IMR-90 (cell line): Measurements from ENCODE around the gene PCBP3. TPM values are rescaled to one million over a fixed set of nuclear protein-coding genes. Genes with fewer than 3 reads are reported as not detected.
A peak's percentile ranks its signal among the peaks of the same experiment; 100 is the strongest.

Experiments
- ATAC-seq: fragments of 200-7000 bp; cut with Tn5 transposase; 2 replicates; pipeline ENCODE4 v1.9.1; 2020; ENCODE audit warnings: low read depth, mild to moderate bottlenecking, moderate library complexity
- BruUV-seq: library from RNA; stranded (reverse); fragments of 400-500 nt; replicated peaks from 2 replicates; lab custom pipeline; 2021; lab: Mats Ljungman, UMichigan
- CTCF ChIA-PET: fragments of 300-600 bp; formaldehyde crosslinking; extraction: SDS; loops from one replicate; lab custom pipeline; 2021; ENCODE audit warnings: antibody characterized with exemption; lab: Yijun Ruan, JAX
- POLR2A ChIA-PET: fragments of 300-600 bp; sonication (Branson Sonifier 250); formaldehyde crosslinking; loops from one replicate; lab custom pipeline; 2022; ENCODE audit warnings: antibody characterized with exemption; ENCODE audit not compliant: unreplicated experiment; lab: Charles Lee
- DNase-seq: peaks from one replicate; pipeline ENCODE4 v3.0.0; 2013
- H2AFZ ChIP-seq: replicated peaks from 2 replicates; pipeline ENCODE3; 2013; ENCODE audit warnings: low read length, mild to moderate bottlenecking; ENCODE audit not compliant: poor library complexity
- H2AK5ac ChIP-seq: 2 replicates; pipeline ENCODE4 v1.6.1; 2013; ENCODE audit warnings: low read depth, low read length, inconsistent platforms
- H2AK9ac ChIP-seq: replicated peaks from 2 replicates; pipeline ENCODE3; 2013; ENCODE audit warnings: mild to moderate bottlenecking, low read depth, low read length, moderate library complexity; ENCODE audit not compliant: poor library complexity
- H2BK120ac ChIP-seq: 2 replicates; pipeline ENCODE4 v1.6.1; 2013; ENCODE audit warnings: low read depth, low read length, inconsistent platforms
- H2BK15ac ChIP-seq: 3 replicates; pipeline ENCODE4 v1.6.1; 2013; ENCODE audit warnings: low read depth, low read length, inconsistent platforms
- H2BK20ac ChIP-seq: 2 replicates; pipeline ENCODE4 v1.6.1; 2013; ENCODE audit warnings: low read depth, mild to moderate bottlenecking, inconsistent platforms, low read length, moderate library complexity
- H2BK5ac ChIP-seq: 2 replicates; pipeline ENCODE4 v1.6.1; 2013; ENCODE audit warnings: mild to moderate bottlenecking, low read depth, low read length, inconsistent platforms; ENCODE audit not compliant: poor library complexity, severe bottlenecking
- H3K14ac ChIP-seq: replicated peaks from 2 replicates; pipeline ENCODE4 v1.6.1; 2013; ENCODE audit warnings: low read depth, low read length, inconsistent platforms
- H3K18ac ChIP-seq: 2 replicates; pipeline ENCODE4 v1.6.1; 2013; ENCODE audit warnings: low read depth, low read length, control low read depth
- H3K23ac ChIP-seq: 2 replicates; pipeline ENCODE4 v1.6.1; 2013; ENCODE audit warnings: low read depth, low read length, inconsistent platforms
- H3K27ac ChIP-seq: 2 replicates; pipeline ENCODE4 v1.5.1; 2013; ENCODE audit warnings: mild to moderate bottlenecking, control low read depth, low read length; ENCODE audit not compliant: insufficient read depth
- H3K27me3 ChIP-seq: 2 replicates; pipeline ENCODE4 v1.6.1; 2013; ENCODE audit warnings: low read length; ENCODE audit not compliant: control insufficient read depth, insufficient read depth
- H3K36me3 ChIP-seq: 2 replicates; pipeline ENCODE4 v1.6.1; 2013; ENCODE audit warnings: low read length, mixed read lengths; ENCODE audit not compliant: control insufficient read depth, insufficient read depth
- H3K4ac ChIP-seq: 2 replicates; pipeline ENCODE4 v1.6.1; 2013; ENCODE audit warnings: low read depth, low read length, inconsistent platforms
- H3K4me1 ChIP-seq: 2 replicates; pipeline ENCODE4 v1.6.1; 2013; ENCODE audit warnings: low read length, mixed read lengths; ENCODE audit not compliant: control insufficient read depth, insufficient read depth
- H3K4me2 ChIP-seq: 2 replicates; pipeline ENCODE4 v1.6.1; 2013; ENCODE audit warnings: low read depth, mild to moderate bottlenecking, control low read depth, low read length, moderate library complexity
- H3K4me3 ChIP-seq: 2 replicates; pipeline ENCODE4 v1.5.1; 2013; ENCODE audit warnings: low read depth, mild to moderate bottlenecking, control low read depth, low read length, moderate library complexity; ENCODE audit not compliant: insufficient read depth
- H3K56ac ChIP-seq: 2 replicates; pipeline ENCODE4 v1.6.1; 2013; ENCODE audit warnings: low read length, inconsistent platforms; ENCODE audit not compliant: insufficient read depth; ENCODE audit errors: extremely low read depth
- H3K79me1 ChIP-seq, 2 experiments: 2 replicates each; pipeline ENCODE4 v1.6.1; 2013; ENCODE audit warnings: low read length in 2 of 2, inconsistent platforms in 1 of 2, low read depth in 1 of 2
- H3K9ac ChIP-seq: 2 replicates; pipeline ENCODE4 v1.6.1; 2013; ENCODE audit warnings: low read depth, low read length, control low read depth
- H3K9me1 ChIP-seq: 2 replicates; pipeline ENCODE4 v1.6.1; 2013; ENCODE audit warnings: low read length, inconsistent platforms; ENCODE audit not compliant: insufficient read depth
- H3K9me3 ChIP-seq: 2 replicates; pipeline ENCODE4 v1.6.1; 2013; ENCODE audit warnings: low read length; ENCODE audit not compliant: control insufficient read depth, insufficient read depth
- H4K20me1 ChIP-seq: 2 replicates; pipeline ENCODE4 v1.6.1; 2013; ENCODE audit warnings: low read length, inconsistent platforms; ENCODE audit not compliant: insufficient read depth
- H4K5ac ChIP-seq: 2 replicates; pipeline ENCODE4 v1.6.1; 2013; ENCODE audit warnings: mild to moderate bottlenecking, low read depth, low read length, control low read depth
- H4K8ac ChIP-seq, 2 experiments: 2 replicates each; pipeline ENCODE4 v1.6.1; 2013; ENCODE audit warnings: low read depth in 2 of 2, low read length in 2 of 2, control low read depth in 1 of 2, inconsistent platforms in 1 of 2
- H4K91ac ChIP-seq: 2 replicates; pipeline ENCODE4 v1.6.1; 2013; ENCODE audit warnings: low read depth, low read length, inconsistent platforms; ENCODE audit not compliant: insufficient read depth
- BHLHE40 ChIP-seq: fragments of 150-350 bp; IDR thresholded peaks from 2 replicates; pipeline ENCODE4 v1.6.1; 2016; ENCODE audit warnings: mild to moderate bottlenecking, low read depth, low read length
- CEBPB ChIP-seq: IDR thresholded peaks from 2 replicates; pipeline ENCODE4 v1.6.1; 2012; ENCODE audit warnings: low read depth, low read length, improper control_type of control experiment
- CHD1 ChIP-seq: IDR thresholded peaks from 2 replicates; pipeline ENCODE4 v1.6.1; 2012; ENCODE audit warnings: low read depth, low read length, improper control_type of control experiment
- CTCF ChIP-seq: conservative IDR thresholded peaks from 2 replicates; pipeline ENCODE4 v1.5.1; 2012; ENCODE audit warnings: mild to moderate bottlenecking, low read depth, low read length, improper control_type of control experiment
- FOS ChIP-seq: fragments of 150-350 bp; IDR thresholded peaks from 2 replicates; pipeline ENCODE4 v1.6.1; 2016; ENCODE audit warnings: low read depth, low read length
- MAFK ChIP-seq: IDR thresholded peaks from 2 replicates; pipeline ENCODE4 v1.6.1; 2012; ENCODE audit warnings: low read depth, low read length, improper control_type of control experiment
- MAZ ChIP-seq: IDR thresholded peaks from 2 replicates; pipeline ENCODE4 v1.6.1; 2012; ENCODE audit warnings: low read depth, mild to moderate bottlenecking, low read length, improper control_type of control experiment, moderate library complexity, borderline replicate concordance
- MXI1 ChIP-seq: IDR thresholded peaks from 2 replicates; pipeline ENCODE4 v1.6.1; 2012; ENCODE audit warnings: low read depth, mild to moderate bottlenecking, low read length, moderate library complexity, borderline replicate concordance
- NFE2L2 ChIP-seq: fragments of 150-350 bp; IDR thresholded peaks from 2 replicates; pipeline ENCODE4 v1.6.1; 2016; ENCODE audit warnings: low read depth, mild to moderate bottlenecking, low read length
- POLR2A ChIP-seq: IDR thresholded peaks from 2 replicates; pipeline ENCODE4 v1.6.1; 2012; ENCODE audit warnings: mild to moderate bottlenecking, low read depth, low read length
- RAD21 ChIP-seq: IDR thresholded peaks from 2 replicates; pipeline ENCODE4 v1.6.1; 2012; ENCODE audit warnings: low read length, improper control_type of control experiment
- RFX5 ChIP-seq: IDR thresholded peaks from 2 replicates; pipeline ENCODE4 v1.8.0; 2012; ENCODE audit warnings: low read depth, mild to moderate bottlenecking, low read length, moderate library complexity
- SMC3 ChIP-seq: fragments of 150-350 bp; IDR thresholded peaks from 2 replicates; pipeline ENCODE4 v1.6.1; 2016; ENCODE audit warnings: low read depth, mild to moderate bottlenecking, antibody characterized with exemption, low read length, moderate library complexity
- WGBS, 2 experiments: methylation state at CpG; one replicate each; pipeline versions ENCODE4 v1.1.5 to v1.1.7; 2013; ENCODE audit warnings: missing lambda C conversion rate in 2 of 2; ENCODE audit not compliant: insufficient read length in 1 of 2; ENCODE audit errors: extremely low coverage in 2 of 2; 5-methylcytosine and 5-hydroxymethylcytosine counted together
- dilution Hi-C: fragments of 300-500 bp; cut with HindIII; formaldehyde crosslinking; loops from one replicate; pipeline ENCODE4 v1.14.3; 2018; ENCODE audit warnings: low sequenced_read_pairs; ENCODE audit not compliant: unreplicated experiment
- in situ Hi-C: fragments of 300-500 bp; cut with MboI; formaldehyde crosslinking; loops from 3 replicates; pipeline ENCODE4 v1.14.3; 2019; ENCODE audit warnings: low sequenced_read_pairs, inconsistent platforms, mixed read lengths
- intact Hi-C: fragments of 100-400 bp; cut with micrococcal nuclease; formaldehyde crosslinking; loops from 2 replicates; pipeline ENCODE4 v1.10.0; 2022
- polyA plus RNA-seq, 3 experiments: library from polyadenylated mRNA; depleted of rRNA; stranded (reverse); fragments of >200 nt; gene quantifications; 2 replicates each; pipeline ENCODE4 v1.2.3, GENCODE V29; 2012; ENCODE audit warnings: low replicate concordance in 1 of 3
- total RNA-seq: library from RNA; depleted of rRNA; stranded (reverse); fragments of >200 nt; gene quantifications from 2 replicates; pipeline ENCODE4 v1.2.3, GENCODE V29; 2012
- TF ChIP-seq, protein P1 (sequence below): fragments of 150-350 bp; IDR thresholded peaks from 2 replicates; pipeline ENCODE4 v1.6.1; 2016; ENCODE audit warnings: low read depth, mild to moderate bottlenecking, low read length, moderate library complexity, borderline replicate concordance
- TF ChIP-seq, protein P2 (sequence below): fragments of 150-350 bp; IDR thresholded peaks from 2 replicates; pipeline ENCODE4 v1.6.1; 2017; ENCODE audit warnings: mild to moderate bottlenecking, antibody characterized with exemption, low read length, low read depth

Gene PCBP3
- total and polyA plus RNA-seq, 2 of the 4 experiments (the other 2 are of a cell fraction) = 2.9 to 3.9 TPM

- Histone ChIP-seq H3K4me3 (no peak overlapping the region), H3K4me2 (no peak overlapping the region), H3K9me1 (peaks cover 29% of the 10 kb centered on the region), H3K9me3 (no peaks in the 10 kb centered on the region), H2BK15ac (peak overlapping the region; percentile 68; the same call in 1 of the 3 replicates), H2AK5ac (peak overlapping the region; percentile 89), H2BK120ac (peak overlapping the region; percentile 100), H3K4ac (peak overlapping the region; percentile 80), H3K79me1 (peaks cover 0 to 29% of the 10 kb centered on the region in 2 experiments; a peak in 2 of 4 replicates), H2BK5ac (peak overlapping the region; percentile 42), H3K27me3 (no peaks in the 10 kb centered on the region), H4K8ac (peak overlapping the region in 1 of 2 experiments; percentile 75; a peak in 1 of 4 replicates), H3K56ac (no peak overlapping the region), H3K27ac (no peak overlapping the region), H3K14ac (peak overlapping the region; percentile 65; the same call in 1 of the 2 replicates), H3K9ac (no peak overlapping the region), H2AK9ac (peak overlapping the region; percentile 87), H2AFZ (peak overlapping the region; percentile 68), H3K18ac (peak overlapping the region; percentile 48), H4K20me1 (no peaks in the 10 kb centered on the region), H3K4me1 (peaks cover 36% of the 10 kb centered on the region), H4K91ac (peak overlapping the region; percentile 87), H3K23ac (0 out of 2 replicates have a peak overlapping the region, but pooled peaks have one; percentile 27), H3K36me3 (no peaks in the 10 kb centered on the region), H4K5ac (peak overlapping the region; percentile 58; the same call in 1 of the 2 replicates), H2BK20ac (peak overlapping the region; percentile 83)
- no peak for ATAC-seq
- whole genome bisulfite sequencing, 2 experiments = 93% methylated on average over 2 of the region's 9 CpGs; no CpG with 5 or more reads in 1 of the 2 experiments
- POLR2A ChIA-PET = no interaction called here
- BruUV-seq = no TSS peak
- intact Hi-C loops = no loop called here
- dilution Hi-C loops = no loop called here
- in situ Hi-C loops = no loop called here
- no peak for DNase-seq
- CTCF ChIA-PET = no interaction called here
- TF ChIP-seq RAD21 (no peak), CHD1 (no peak), CTCF (no peak), NFE2L2 (no peak), SMC3 (no peak), POLR2A (no peak), MXI1 (no peak), CEBPB (no peak), BHLHE40 (no peak), RFX5 (no peak), FOS (no peak), MAZ (no peak), MAFK (no peak)
- TF ChIP-seq, protein P1, sequence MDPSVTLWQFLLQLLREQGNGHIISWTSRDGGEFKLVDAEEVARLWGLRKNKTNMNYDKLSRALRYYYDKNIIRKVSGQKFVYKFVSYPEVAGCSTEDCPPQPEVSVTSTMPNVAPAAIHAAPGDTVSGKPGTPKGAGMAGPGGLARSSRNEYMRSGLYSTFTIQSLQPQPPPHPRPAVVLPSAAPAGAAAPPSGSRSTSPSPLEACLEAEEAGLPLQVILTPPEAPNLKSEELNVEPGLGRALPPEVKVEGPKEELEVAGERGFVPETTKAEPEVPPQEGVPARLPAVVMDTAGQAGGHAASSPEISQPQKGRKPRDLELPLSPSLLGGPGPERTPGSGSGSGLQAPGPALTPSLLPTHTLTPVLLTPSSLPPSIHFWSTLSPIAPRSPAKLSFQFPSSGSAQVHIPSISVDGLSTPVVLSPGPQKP = no peak
- TF ChIP-seq, protein P2, sequence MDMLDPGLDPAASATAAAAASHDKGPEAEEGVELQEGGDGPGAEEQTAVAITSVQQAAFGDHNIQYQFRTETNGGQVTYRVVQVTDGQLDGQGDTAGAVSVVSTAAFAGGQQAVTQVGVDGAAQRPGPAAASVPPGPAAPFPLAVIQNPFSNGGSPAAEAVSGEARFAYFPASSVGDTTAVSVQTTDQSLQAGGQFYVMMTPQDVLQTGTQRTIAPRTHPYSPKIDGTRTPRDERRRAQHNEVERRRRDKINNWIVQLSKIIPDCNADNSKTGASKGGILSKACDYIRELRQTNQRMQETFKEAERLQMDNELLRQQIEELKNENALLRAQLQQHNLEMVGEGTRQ = no peak
These were observed 234.4 kb downstream of the PCBP3 start for GRCh38 chr21:45877821-45878469.
